ENCODE results near the gene SPNS2. TPM values are rescaled to one million over a fixed set of nuclear protein-coding genes. Genes with fewer than 3 reads are reported as not detected.

SPNS2 gene
- total and polyA plus RNA-seq, 2 experiments from 2014 or later: 1.0 to 1.6 TPM

DNA sequence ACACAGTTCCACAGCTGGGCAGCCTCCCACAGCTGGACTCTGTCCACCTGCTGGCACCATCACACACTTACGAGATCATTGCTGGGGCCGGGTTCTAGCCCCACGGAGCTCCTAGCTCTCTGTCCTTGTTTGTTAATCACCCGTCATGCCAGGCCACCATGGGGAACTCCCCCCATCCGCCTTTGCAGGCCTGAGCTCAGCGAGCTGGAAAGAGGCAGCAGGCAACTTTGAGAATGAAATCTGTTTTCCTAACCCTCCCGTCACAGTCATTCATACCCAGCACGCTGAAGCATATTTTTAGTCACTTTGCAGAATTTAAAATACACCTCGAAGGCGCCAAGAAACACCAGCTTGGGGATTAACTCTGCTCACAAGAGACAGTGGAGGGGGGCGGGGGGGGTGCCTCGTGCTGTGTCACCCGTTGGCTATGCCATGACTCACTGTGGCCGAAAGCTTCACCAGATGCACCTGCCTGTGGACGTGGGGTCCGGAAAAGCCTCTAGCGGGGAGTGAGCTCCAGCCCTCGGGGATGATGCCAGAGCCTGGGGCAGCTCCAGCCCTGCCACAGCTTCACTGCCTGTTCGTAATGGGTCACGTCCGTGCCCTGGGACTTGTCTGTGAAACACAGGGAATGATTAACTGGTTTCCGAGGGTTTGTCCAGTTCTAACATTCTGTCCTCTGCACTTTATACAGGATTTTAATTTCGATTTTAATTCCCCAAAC is 1.4 kb upstream of the SPNS2 start:
- Histone ChIP-seq H3K36me3 (no peaks in the 10 kb centered on the region), H3K4me3 (no peak overlapping the region), H3K9me3 (ENCODE audit: low read depth) (no peaks in the 10 kb centered on the region), H3K27ac (no peak overlapping the region), H3K27me3 (peaks cover 59% of the 10 kb centered on the region), H3K4me1 (ENCODE audit: low read depth) (no peaks in the 10 kb centered on the region)
- no peak for TF ChIP-seq CTCF (IDR thresholded peaks at IDR 0.05; ENCODE audit: low read depth, low read length)
- DNase-seq (ENCODE audit: low read depth in 1 of 2, low spot score in 1 of 2): no peak

DNA sequence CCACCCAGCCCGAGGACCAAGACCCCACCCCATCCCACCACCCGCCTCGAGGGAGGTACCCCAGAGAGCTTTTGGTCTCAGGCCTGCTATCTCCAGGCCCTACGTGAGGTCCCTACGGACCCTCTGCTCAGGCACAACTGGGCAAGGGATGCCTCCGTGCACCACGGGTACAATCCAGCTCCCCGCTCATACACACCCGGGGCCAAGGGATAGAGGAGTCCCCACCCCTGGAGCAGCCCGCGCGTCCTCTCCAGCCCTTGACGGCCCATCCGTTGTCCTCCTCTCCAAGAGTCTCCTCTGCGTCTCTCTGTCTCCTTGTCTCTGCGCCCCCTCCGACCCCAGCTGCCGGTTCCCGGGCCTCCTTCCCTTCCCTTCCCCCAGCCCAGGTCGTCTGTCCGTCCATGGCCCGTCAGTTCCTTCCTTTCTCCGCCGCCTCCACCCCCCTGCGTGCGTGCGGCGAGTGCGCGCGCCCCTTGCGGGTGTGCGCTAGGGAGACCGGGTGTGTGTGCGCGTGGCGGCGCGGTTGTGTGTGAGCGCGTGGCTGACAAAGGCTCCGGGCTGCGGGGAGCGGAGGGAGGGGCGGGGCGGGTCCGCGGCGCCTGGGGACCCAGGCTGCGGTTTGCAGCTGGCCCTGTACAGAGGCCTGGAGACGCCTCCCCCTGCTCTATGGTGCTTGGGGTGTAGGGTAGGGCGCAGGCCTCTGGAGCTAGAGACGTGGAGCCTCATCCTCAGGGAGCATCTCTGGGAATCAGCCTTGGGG is 930 bp downstream of the SPNS2 start:
- Histone ChIP-seq H3K36me3 (no peaks in the 10 kb centered on the region), H3K4me3 (peak overlapping the region; percentile 13), H3K27ac (no peak overlapping the region), H3K9me3 (ENCODE audit: low read depth) (no peaks in the 10 kb centered on the region), H3K4me1 (ENCODE audit: low read depth) (no peaks in the 10 kb centered on the region), H3K27me3 (peaks cover 69% of the 10 kb centered on the region)
- no peak for DNase-seq (ENCODE audit: low read depth in 1 of 2, low spot score in 1 of 2)
- TF ChIP-seq CTCF (IDR thresholded peaks at IDR 0.05; ENCODE audit: low read depth, low read length): no peak

DNA sequence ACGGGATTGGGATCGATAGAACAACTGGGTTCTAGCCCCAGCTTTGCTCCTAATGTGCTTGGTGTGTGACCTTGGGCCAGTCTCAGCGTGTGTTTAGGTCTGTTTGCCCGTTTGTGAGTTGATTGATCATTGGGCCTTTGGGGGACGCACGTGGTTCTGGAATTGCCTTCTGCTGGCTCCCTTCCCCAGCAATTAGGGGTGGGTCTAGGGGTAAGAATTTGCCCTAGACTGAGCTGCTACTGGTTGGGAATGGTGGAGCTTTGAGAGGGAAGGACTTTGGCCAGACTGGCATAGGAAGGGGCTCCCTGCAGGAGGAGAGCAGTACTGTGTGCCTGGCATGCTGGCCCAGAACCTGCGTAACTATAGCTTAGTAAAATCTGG is 1.5 kb downstream of the SPNS2 start:
- TF ChIP-seq CTCF (IDR thresholded peaks at IDR 0.05; ENCODE audit: low read depth, low read length): no peak
- Histone ChIP-seq H3K4me1 (ENCODE audit: low read depth) (no peaks in the 10 kb centered on the region), H3K27me3 (peaks cover 69% of the 10 kb centered on the region), H3K36me3 (no peaks in the 10 kb centered on the region), H3K27ac (no peak overlapping the region), H3K4me3 (no peak overlapping the region), H3K9me3 (ENCODE audit: low read depth) (no peaks in the 10 kb centered on the region)
- no peak for DNase-seq (ENCODE audit: low read depth in 1 of 2, low spot score in 1 of 2)

GRCh38 chr17:4501295-4501949 is 2.7 kb downstream of the SPNS2 start:
- no peak for TF ChIP-seq CTCF (IDR thresholded peaks at IDR 0.05; ENCODE audit: low read depth, low read length)
- Histone ChIP-seq H3K36me3 (no peaks in the 10 kb centered on the region), H3K27me3 (peaks cover 65% of the 10 kb centered on the region), H3K4me3 (no peak overlapping the region), H3K9me3 (ENCODE audit: low read depth) (no peaks in the 10 kb centered on the region), H3K27ac (no peak overlapping the region), H3K4me1 (ENCODE audit: low read depth) (no peaks in the 10 kb centered on the region)
- DNase-seq (ENCODE audit: low read depth in 1 of 2, low spot score in 1 of 2): no peak

GRCh38 chr17:4502466-4503154 is 3.9 kb downstream of the SPNS2 start:
- Histone ChIP-seq H3K27ac (no peak overlapping the region), H3K4me3 (no peak overlapping the region), H3K27me3 (peaks cover 53% of the 10 kb centered on the region), H3K36me3 (no peaks in the 10 kb centered on the region), H3K9me3 (ENCODE audit: low read depth) (no peaks in the 10 kb centered on the region), H3K4me1 (ENCODE audit: low read depth) (no peaks in the 10 kb centered on the region)
- TF ChIP-seq CTCF (IDR thresholded peaks at IDR 0.05; ENCODE audit: low read depth, low read length): no peak
- no peak for DNase-seq (ENCODE audit: low read depth in 1 of 2, low spot score in 1 of 2)
